Duodenal mucosa (tissue), 2 donors: Measurements from ENCODE around the gene STKLD1.

Source experiments
- H3K27ac ChIP-seq: one replicate; pipeline ENCODE4 v1.7.0; 2013; ENCODE audit warnings: low read depth, low read length
- H3K27me3 ChIP-seq, 2 donors: one replicate each; pipeline ENCODE4 v1.7.0; 2013; ENCODE audit warnings: low read length in 2 of 2, control low read depth in 1 of 2; ENCODE audit not compliant: insufficient read depth in 2 of 2, control insufficient read depth in 1 of 2
- H3K36me3 ChIP-seq, 2 donors: one replicate each; pipeline ENCODE4 v1.7.0; 2013; ENCODE audit warnings: low read length in 2 of 2, control low read depth in 1 of 2; ENCODE audit not compliant: insufficient read depth in 2 of 2, control insufficient read depth in 1 of 2
- H3K4me1 ChIP-seq, 2 donors: one replicate each; pipeline ENCODE4 v1.7.0; 2013; ENCODE audit warnings: low read length in 2 of 2, control low read depth in 1 of 2; ENCODE audit not compliant: insufficient read depth in 2 of 2, control insufficient read depth in 1 of 2
- H3K4me3 ChIP-seq, 2 donors: one replicate each; pipeline ENCODE4 v1.7.0; 2013; ENCODE audit warnings: low read length in 2 of 2, low read depth in 1 of 2
- H3K9ac ChIP-seq, 2 donors: one replicate each; pipeline ENCODE4 v1.7.0; 2013; ENCODE audit warnings: low read length in 2 of 2, low read depth in 1 of 2
- H3K9me3 ChIP-seq, 2 donors: one replicate each; pipeline ENCODE4 v1.7.0; 2013; ENCODE audit warnings: low read length in 2 of 2, control low read depth in 1 of 2; ENCODE audit not compliant: control insufficient read depth in 1 of 2

Gene STKLD1

DNA sequence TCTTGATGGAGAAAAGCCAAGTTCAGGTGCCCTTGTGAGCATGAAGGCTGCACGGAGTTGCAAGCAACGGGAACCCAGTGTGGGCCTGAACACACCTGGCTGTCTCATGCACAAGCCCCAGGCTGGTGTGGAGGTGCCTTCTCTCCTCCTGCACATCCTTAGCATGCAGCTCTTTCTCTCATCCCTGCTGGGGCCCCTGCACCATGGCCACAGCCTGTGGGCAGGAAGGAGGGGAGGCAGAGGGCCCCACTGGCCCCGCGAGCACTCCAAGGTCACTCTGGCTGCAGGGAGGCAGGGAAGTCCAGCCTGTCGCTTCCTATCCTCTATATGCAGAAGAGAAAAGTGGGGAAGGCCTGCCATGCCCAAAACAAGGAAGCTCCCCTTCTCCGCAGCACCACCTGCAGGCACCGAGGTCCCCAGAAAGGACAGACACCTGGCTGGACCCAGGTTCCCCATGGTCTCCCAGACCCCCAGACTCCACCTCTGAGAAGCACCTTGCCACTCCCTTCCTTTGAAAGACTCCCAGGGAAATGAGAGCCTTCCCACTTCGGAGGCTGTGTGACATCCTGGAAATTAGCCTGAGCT lies 18.6 kb downstream of the STKLD1 start:
- peaks cover 17 to 18% of the 10 kb centered on the region in 2 donors for H3K27me3 ChIP-seq

DNA sequence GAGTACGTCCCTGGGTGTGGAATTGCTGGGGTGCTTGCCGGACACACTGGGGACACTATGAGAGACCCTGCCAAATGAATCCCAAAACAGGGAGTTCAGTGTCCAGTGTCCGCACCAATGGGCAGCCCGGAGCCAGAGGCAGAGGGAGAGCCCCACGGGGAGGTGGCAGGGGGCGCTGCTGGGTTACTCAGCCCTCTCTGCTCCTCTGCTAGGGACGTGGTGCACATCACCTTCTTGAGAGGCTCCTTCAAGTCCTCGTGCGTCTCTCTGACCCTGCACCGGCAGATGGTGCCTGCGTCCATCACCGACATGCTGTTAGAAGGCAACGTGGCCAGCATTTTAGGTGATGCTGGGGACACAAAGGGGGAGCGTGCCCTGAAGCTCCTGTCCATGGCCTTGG lies 20.8 kb downstream of the STKLD1 start:
- Histone ChIP-seq H3K4me1 (no peaks in the 10 kb centered on the region), H3K9ac (no peak overlapping the region), H3K9me3 (no peaks in the 10 kb centered on the region), H3K27ac (no peak overlapping the region), H3K27me3 (peaks cover 17 to 18% of the 10 kb centered on the region in 2 donors), H3K36me3 (peaks cover 0 to 5% of the 10 kb centered on the region in 2 donors), H3K4me3 (no peak overlapping the region)

More for the DNA sequence above, 18.6 kb downstream of the STKLD1 start:
- Histone ChIP-seq H3K36me3 (no peaks in the 10 kb centered on the region), H3K9ac (no peak overlapping the region), H3K4me1 (no peaks in the 10 kb centered on the region), H3K27ac (no peak overlapping the region), H3K9me3 (no peaks in the 10 kb centered on the region), H3K4me3 (no peak overlapping the region)

DNA sequence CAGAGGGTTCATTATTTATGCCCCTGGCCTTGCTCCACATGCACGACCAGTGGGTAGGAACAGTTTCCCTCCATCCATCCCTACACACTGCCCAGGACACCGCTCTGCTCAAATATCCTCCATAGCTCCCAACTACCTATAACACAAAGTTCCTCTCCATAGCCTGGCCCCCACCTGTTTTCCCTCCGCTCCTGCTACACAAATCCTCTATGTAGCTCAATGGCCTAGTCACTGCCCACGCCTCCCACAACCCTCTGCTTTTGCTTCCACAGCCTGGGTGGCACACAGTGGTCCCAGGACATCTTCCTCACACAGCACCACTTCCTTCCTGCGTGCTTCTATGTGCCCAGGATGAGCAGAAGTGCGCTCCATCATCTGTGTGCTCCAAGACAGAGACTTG lies 21.2 kb downstream of the STKLD1 start:
- H3K27ac ChIP-seq, result no peak overlapping the region
- H3K9ac ChIP-seq, result no peak overlapping the region
- peaks cover 0 to 8% of the 10 kb centered on the region in 2 donors for H3K36me3 ChIP-seq
- no peaks in the 10 kb centered on the region for H3K9me3 ChIP-seq
- no peak overlapping the region for H3K4me3 ChIP-seq
- H3K27me3 ChIP-seq, result peaks cover 17 to 18% of the 10 kb centered on the region in 2 donors
- no peaks in the 10 kb centered on the region for H3K4me1 ChIP-seq

DNA sequence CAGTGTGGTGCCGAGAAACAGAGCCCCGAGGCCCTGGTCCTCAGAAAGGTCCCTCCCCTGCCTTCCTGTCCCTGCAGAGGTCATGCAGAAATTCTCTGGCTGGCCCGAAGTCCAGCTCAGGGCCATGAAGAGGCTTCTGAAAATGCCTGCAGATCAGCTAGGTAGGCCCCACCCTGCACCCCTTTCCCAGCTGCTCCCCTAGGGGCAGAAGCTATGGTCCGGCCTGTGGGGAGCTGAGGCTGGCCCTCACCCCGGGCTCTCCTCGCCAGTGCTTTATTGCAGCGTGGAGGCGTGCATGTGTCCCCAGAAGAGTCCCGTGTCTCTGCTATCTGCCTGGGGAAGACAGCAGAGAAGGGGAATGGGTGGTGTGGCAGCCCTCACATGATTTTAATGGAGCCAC lies 21.7 kb downstream of the STKLD1 start:
- Histone ChIP-seq H3K4me1 (no peaks in the 10 kb centered on the region), H3K9me3 (no peaks in the 10 kb centered on the region), H3K4me3 (no peak overlapping the region), H3K9ac (no peak overlapping the region), H3K27ac (no peak overlapping the region), H3K27me3 (peaks cover 17 to 18% of the 10 kb centered on the region in 2 donors), H3K36me3 (peaks cover 0 to 10% of the 10 kb centered on the region in 2 donors)

DNA sequence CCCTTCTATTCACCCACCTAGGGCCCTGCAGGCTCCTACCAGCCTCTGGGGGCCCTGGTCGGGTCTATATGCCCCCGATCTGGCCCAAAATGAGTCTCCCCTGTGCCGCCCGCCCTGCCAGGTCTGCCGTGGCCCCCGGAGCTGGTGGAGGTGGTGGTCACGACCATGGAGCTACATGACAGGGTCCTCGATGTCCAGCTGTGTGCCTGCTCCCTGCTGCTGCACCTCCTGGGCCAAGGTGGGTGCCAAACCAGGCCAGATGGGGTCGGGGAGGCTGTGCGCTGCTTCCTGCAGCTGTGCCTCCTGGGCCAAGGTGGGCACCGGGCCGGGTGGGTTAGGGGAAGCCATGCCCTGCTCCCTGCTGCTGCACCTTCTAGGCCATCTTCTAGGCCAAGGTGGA lies 24.1 kb downstream of the STKLD1 start:
- Histone ChIP-seq H3K27ac (no peak overlapping the region), H3K9me3 (no peaks in the 10 kb centered on the region), H3K36me3 (peaks cover 7 to 20% of the 10 kb centered on the region in 2 donors), H3K9ac (no peak overlapping the region), H3K27me3 (peaks cover 12 to 17% of the 10 kb centered on the region in 2 donors), H3K4me1 (no peaks in the 10 kb centered on the region), H3K4me3 (no peak overlapping the region)

DNA sequence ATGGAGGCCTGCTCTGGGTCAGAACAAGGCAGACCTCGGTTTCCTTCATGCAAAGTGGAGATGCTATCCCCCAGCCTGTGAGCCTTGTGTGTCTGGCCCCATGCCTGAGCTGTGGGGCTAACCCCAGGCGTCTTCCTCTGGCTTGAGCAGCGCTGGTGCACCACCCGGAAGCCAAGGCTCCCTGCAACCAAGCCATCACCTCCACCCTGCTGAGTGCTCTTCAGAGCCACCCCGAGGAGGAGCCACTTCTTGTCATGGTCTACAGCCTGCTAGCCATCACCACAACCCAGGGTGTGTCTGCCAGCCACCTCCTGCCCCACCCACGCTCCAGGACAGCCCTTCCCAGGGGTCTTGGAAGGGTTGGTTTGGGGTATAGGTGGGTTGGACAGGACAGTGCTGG lies 25.4 kb downstream of the STKLD1 start:
- Histone ChIP-seq H3K36me3 (peaks cover 11 to 33% of the 10 kb centered on the region in 2 donors), H3K27me3 (peaks cover 12 to 16% of the 10 kb centered on the region in 2 donors), H3K4me1 (peaks cover 0 to 2% of the 10 kb centered on the region in 2 donors), H3K4me3 (no peak overlapping the region), H3K9ac (no peak overlapping the region), H3K27ac (no peak overlapping the region), H3K9me3 (no peaks in the 10 kb centered on the region)

DNA sequence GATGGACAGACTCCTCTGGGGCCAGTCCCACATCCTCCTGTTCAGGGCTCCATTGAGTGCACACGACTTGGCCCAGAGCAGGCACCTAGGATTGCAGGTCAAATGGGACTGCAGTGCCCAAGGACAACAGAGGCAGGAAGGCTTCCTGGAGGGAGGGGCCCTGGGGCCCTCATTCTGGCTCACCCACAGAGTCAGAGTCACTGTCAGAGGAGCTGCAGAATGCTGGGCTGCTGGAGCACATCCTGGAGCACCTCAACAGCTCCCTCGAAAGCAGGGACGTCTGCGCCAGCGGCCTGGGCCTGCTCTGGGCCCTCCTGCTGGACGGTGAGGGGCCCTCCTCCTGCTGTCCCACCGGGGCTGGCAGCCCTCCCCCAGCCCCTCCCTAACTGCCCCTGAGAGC lies 26.5 kb downstream of the STKLD1 start:
- no peak overlapping the region for H3K4me3 ChIP-seq
- H3K4me1 ChIP-seq, result peaks cover 0 to 4% of the 10 kb centered on the region in 2 donors
- H3K9me3 ChIP-seq, result no peaks in the 10 kb centered on the region
- H3K9ac ChIP-seq, result no peak overlapping the region
- peaks cover 1 to 5% of the 10 kb centered on the region in 2 donors for H3K27me3 ChIP-seq
- peaks cover 11 to 43% of the 10 kb centered on the region in 2 donors for H3K36me3 ChIP-seq
- no peak overlapping the region for H3K27ac ChIP-seq

DNA sequence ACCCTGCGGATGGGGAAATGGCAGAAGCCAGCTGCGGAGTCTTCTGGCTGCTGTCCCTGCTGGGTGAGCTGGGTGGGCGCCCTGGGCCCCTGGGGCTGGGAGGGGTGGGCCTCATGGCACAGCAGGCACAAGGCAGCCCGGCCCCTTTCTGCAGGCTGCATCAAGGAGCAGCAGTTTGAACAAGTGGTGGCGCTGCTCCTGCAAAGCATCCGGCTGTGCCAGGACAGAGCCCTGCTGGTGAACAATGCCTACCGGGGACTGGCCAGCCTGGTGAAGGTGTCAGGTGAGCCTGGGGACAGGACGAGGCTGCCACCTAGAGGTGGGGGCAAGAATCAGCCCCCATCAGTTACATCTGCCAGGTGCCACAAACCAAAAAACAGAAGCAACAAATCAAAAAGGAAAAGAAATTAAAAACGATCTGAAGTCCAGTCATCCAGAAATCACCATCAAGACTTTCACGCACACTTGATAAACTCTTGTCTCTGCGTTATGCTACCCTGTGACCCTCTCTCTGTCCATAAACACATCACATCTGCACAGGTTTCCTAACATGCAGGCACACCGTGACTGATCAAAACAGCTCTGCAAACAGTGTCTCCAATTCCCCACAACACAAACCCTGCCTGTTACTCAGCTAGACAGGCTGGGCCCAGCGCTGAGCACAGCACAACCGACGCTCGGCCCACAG lies 27.7 kb downstream of the STKLD1 start:
- no peak overlapping the region for H3K27ac ChIP-seq
- peaks cover 11 to 52% of the 10 kb centered on the region in 2 donors for H3K36me3 ChIP-seq
- H3K4me1 ChIP-seq, result peaks cover 0 to 4% of the 10 kb centered on the region in 2 donors
- no peaks in the 10 kb centered on the region for H3K9me3 ChIP-seq
- H3K27me3 ChIP-seq, result no peaks in the 10 kb centered on the region
- no peak overlapping the region for H3K9ac ChIP-seq
- no peak overlapping the region for H3K4me3 ChIP-seq

DNA sequence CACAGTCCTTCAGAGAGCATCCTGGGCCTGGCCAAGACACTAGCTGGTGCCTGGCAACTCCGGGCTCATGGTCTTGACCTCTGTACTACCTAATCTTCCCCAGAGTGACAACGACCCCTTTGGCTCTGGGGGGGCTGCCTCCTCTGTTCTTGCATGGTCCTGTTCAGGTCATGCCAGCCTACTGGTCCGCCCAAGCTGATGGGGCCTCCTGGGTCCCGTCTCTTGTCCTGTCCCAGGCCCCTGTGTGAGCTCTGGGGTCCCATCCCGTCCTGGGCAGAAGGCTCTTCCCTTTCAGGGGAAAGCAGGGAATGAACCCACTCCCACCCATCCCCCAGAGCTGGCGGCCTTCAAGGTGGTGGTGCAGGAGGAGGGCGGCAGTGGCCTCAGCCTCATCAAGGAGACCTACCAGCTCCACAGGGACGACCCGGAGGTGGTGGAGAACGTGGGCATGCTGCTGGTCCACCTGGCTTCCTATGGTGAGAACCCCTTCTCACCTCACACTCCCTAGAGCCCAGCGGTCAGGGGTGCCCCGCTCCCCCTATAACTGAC lies 28.4 kb downstream of the STKLD1 start:
- Histone ChIP-seq H3K9me3 (no peaks in the 10 kb centered on the region), H3K4me3 (no peak overlapping the region), H3K27ac (no peak overlapping the region), H3K27me3 (no peaks in the 10 kb centered on the region), H3K36me3 (peaks cover 11 to 53% of the 10 kb centered on the region in 2 donors), H3K4me1 (peaks cover 0 to 4% of the 10 kb centered on the region in 2 donors), H3K9ac (no peak overlapping the region)
